H9 (cell line): ENCODE results near the gene CCDC38. TPM values are rescaled to one million over a fixed set of nuclear protein-coding genes. Genes with fewer than 3 reads are reported as not detected.

Source experiments
- DNase-seq: peaks from one replicate; pipeline ENCODE4 v3.0.0-alpha.2; 2017
- H2AFZ ChIP-seq: one replicate; pipeline ENCODE4 v1.6.1; 2013; ENCODE audit warnings: mild to moderate bottlenecking, low read length, control low read depth, moderate library complexity
- H2AK5ac ChIP-seq: 2 replicates; pipeline ENCODE4 v1.6.1; 2013; ENCODE audit warnings: low read length, control low read depth, mixed read lengths; ENCODE audit not compliant: insufficient read length
- H2BK120ac ChIP-seq: one replicate; pipeline ENCODE4 v1.6.1; 2013; ENCODE audit warnings: low read depth, mild to moderate bottlenecking, low read length, control low read depth, inconsistent platforms; ENCODE audit not compliant: poor library complexity, severe bottlenecking
- H2BK12ac ChIP-seq: 2 replicates; pipeline ENCODE4 v1.6.1; 2013; ENCODE audit warnings: low read length, control low read depth, mixed read lengths, low read depth; ENCODE audit not compliant: insufficient read length
- H2BK15ac ChIP-seq: 2 replicates; pipeline ENCODE4 v1.6.1; 2013; ENCODE audit warnings: low read depth, low read length, control low read depth
- H2BK20ac ChIP-seq: one replicate; pipeline ENCODE4 v1.6.1; 2013; ENCODE audit warnings: low read depth, mild to moderate bottlenecking, low read length, control low read depth, inconsistent platforms; ENCODE audit not compliant: poor library complexity, severe bottlenecking
- H2BK5ac ChIP-seq: 2 replicates; pipeline ENCODE4 v1.6.1; 2013; ENCODE audit warnings: low read length, control low read depth, mixed read lengths; ENCODE audit not compliant: insufficient read length
- H3K14ac ChIP-seq: 2 replicates; pipeline ENCODE4 v1.6.1; 2013; ENCODE audit warnings: low read length, control low read depth; ENCODE audit not compliant: insufficient read depth
- H3K18ac ChIP-seq: 2 replicates; pipeline ENCODE4 v1.6.1; 2013; ENCODE audit warnings: low read depth, mild to moderate bottlenecking, mixed read lengths, low read length, control low read depth; ENCODE audit not compliant: insufficient read length
- H3K23ac ChIP-seq: 2 replicates; pipeline ENCODE4 v1.6.1; 2013; ENCODE audit warnings: low read length, control low read depth, mixed read lengths, low read depth; ENCODE audit not compliant: insufficient read length
- H3K23me2 ChIP-seq: 2 replicates; pipeline ENCODE4 v1.6.1; 2013; ENCODE audit warnings: low read depth, mild to moderate bottlenecking, mixed read lengths, low read length, control low read depth; ENCODE audit not compliant: insufficient read length, poor library complexity, severe bottlenecking
- H3K27ac ChIP-seq: 2 replicates; pipeline ENCODE4 v1.5.1; 2013; ENCODE audit warnings: low read length, control low read depth, mixed read lengths, low read depth; ENCODE audit not compliant: insufficient read length
- H3K27me3 ChIP-seq: 2 replicates; pipeline ENCODE4 v1.6.1; 2013; ENCODE audit warnings: low read length, control low read depth, inconsistent platforms; ENCODE audit not compliant: insufficient read depth
- H3K4ac ChIP-seq: 2 replicates; pipeline ENCODE4 v1.6.1; 2013; ENCODE audit warnings: low read depth, mild to moderate bottlenecking, control low read depth, inconsistent platforms, low read length, moderate library complexity
- H3K4me1 ChIP-seq: 2 replicates; pipeline ENCODE4 v1.6.1; 2013; ENCODE audit warnings: low read length, control low read depth, inconsistent platforms; ENCODE audit not compliant: insufficient read depth
- H3K4me2 ChIP-seq: 2 replicates; pipeline ENCODE4 v1.6.1; 2013; ENCODE audit warnings: low read length, control low read depth, mixed read lengths; ENCODE audit not compliant: insufficient read length, insufficient read depth
- H3K56ac ChIP-seq: 2 replicates; pipeline ENCODE4 v1.6.1; 2013; ENCODE audit warnings: low read depth, mild to moderate bottlenecking, mixed read lengths, low read length, control low read depth; ENCODE audit not compliant: insufficient read length
- H3K79me1 ChIP-seq: 2 replicates; pipeline ENCODE4 v1.6.1; 2013; ENCODE audit warnings: low read depth, mild to moderate bottlenecking, moderate library complexity, low read length, control low read depth, inconsistent platforms; ENCODE audit not compliant: insufficient read depth, poor library complexity, severe bottlenecking
- H3K79me2 ChIP-seq: 2 replicates; pipeline ENCODE4 v1.6.1; 2013; ENCODE audit warnings: low read length, control low read depth, inconsistent platforms; ENCODE audit not compliant: insufficient read depth
- H3K9ac ChIP-seq: 2 replicates; pipeline ENCODE4 v1.6.1; 2013; ENCODE audit warnings: low read length, control low read depth, mixed read lengths; ENCODE audit not compliant: insufficient read length; ENCODE audit errors: extremely low read depth
- H3K9me3 ChIP-seq: one replicate; pipeline ENCODE4 v1.6.1; 2013; ENCODE audit warnings: low read depth, low read length, inconsistent platforms; ENCODE audit not compliant: control insufficient read depth
- H3T11ph ChIP-seq: one replicate; pipeline ENCODE4 v1.6.1; 2013; ENCODE audit warnings: mild to moderate bottlenecking, low read length, control low read depth, inconsistent platforms
- H4K20me1 ChIP-seq: one replicate; pipeline ENCODE4 v1.6.1; 2013; ENCODE audit not compliant: control insufficient read depth, insufficient read length, insufficient read depth
- H4K5ac ChIP-seq: 2 replicates; pipeline ENCODE4 v1.6.1; 2013; ENCODE audit warnings: low read depth, mild to moderate bottlenecking, mixed read lengths, low read length, control low read depth; ENCODE audit not compliant: insufficient read length
- H4K8ac ChIP-seq: replicated peaks from 2 replicates; pipeline ENCODE4 v1.6.1; 2013; ENCODE audit warnings: low read length, control low read depth, mixed read lengths, low read depth; ENCODE audit not compliant: insufficient read length
- H4K91ac ChIP-seq: 2 replicates; pipeline ENCODE4 v1.6.1; 2013; ENCODE audit warnings: low read depth, mild to moderate bottlenecking, moderate library complexity, mixed read lengths, low read length, control low read depth; ENCODE audit not compliant: insufficient read length
- H3K27ac Mint-ChIP-seq, 3 experiments: 2 replicates in 2 of 3; 3 replicates in 1 of 3; pipeline ENCODE4 v1.8.0; 2020 to 2021; ENCODE audit warnings: mixed read lengths in 3 of 3, mild to moderate bottlenecking in 1 of 3, moderate library complexity in 1 of 3
- H3K27me3 Mint-ChIP-seq: 2 replicates; pipeline ENCODE4 v1.8.0; 2021; ENCODE audit warnings: low read depth, mild to moderate bottlenecking, moderate library complexity, mixed read lengths
- H3K36me3 Mint-ChIP-seq, 3 experiments: 2 replicates in 2 of 3; 3 replicates in 1 of 3; pipeline ENCODE4 v1.8.0; 2020 to 2021; ENCODE audit warnings: low read depth in 3 of 3, mixed read lengths in 3 of 3; ENCODE audit not compliant: insufficient read depth in 1 of 3
- H3K4me1 Mint-ChIP-seq, 2 experiments: 2 replicates each; pipeline ENCODE4 v1.8.0; 2020; ENCODE audit warnings: mixed read lengths in 2 of 2
- H3K4me3 Mint-ChIP-seq, 2 experiments: 2 replicates in 1 of 2; 3 replicates in 1 of 2; pipeline ENCODE4 v1.8.0; 2020 to 2021; ENCODE audit warnings: mild to moderate bottlenecking in 2 of 2, mixed read lengths in 2 of 2, moderate library complexity in 1 of 2
- H3K9me3 Mint-ChIP-seq, 2 experiments: 2 replicates in 1 of 2; 3 replicates in 1 of 2; pipeline ENCODE4 v1.8.0; 2020; ENCODE audit warnings: mild to moderate bottlenecking in 2 of 2, mixed read lengths in 2 of 2, moderate library complexity in 1 of 2
- CTCF ChIP-seq: fragments of 200-600 bp; sonication (generic); conservative IDR thresholded peaks from 3 replicates; pipeline ENCODE4 v1.8.0; 2021; ENCODE audit warnings: antibody characterized with exemption, mild to moderate bottlenecking
- WGBS: extraction: QIAGEN DNeasy Blood & Tissue Kit; methylation state at CpG from one replicate; pipeline ENCODE4 v1.1.7; 2013; ENCODE audit warnings: missing lambda C conversion rate, low lambda C conversion rate, mixed read lengths; ENCODE audit not compliant: insufficient read length; ENCODE audit errors: extremely low coverage; 5-methylcytosine and 5-hydroxymethylcytosine counted together
- total RNA-seq: library from RNA; stranded (reverse); gene quantifications from 2 replicates; pipeline ENCODE4 v1.2.1, GENCODE V29; 2021

Gene CCDC38
- total RNA-seq, 1 experiment from 2014 or later, result not detected

DNA sequence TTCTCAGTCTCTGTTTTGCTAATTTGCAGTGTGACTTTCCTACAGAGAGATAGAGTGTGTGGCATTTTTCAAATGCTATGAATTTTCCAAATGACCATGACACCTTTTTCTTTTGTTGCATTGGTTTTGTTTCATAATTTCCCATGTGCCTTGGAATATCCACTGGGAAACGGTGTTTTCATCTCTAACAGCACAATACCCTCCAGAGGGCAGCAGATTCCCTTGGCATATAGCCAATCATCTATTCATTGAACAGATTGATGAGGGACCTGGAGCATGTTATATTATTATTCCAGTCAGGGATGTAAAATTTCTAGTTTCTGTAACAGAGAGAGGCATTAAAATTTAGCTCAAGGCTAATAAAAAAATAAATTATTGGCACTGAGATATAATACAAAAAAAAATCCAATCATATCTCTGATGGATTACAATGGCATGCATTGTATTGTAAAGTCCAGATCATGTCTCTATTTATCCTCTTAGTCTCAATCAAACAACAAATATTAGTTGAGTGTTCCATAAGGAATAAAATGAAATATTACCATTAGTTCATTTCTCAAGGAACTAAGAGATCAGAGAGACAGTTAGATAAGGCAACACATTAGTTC is 122.2 kb downstream of the CCDC38 start:
- H3K27me3 Mint-ChIP-seq, result no peaks in the 10 kb centered on the region
- H3K4ac ChIP-seq, result no peak overlapping the region
- H3K27ac ChIP-seq, result no peak overlapping the region
- no peaks in the 10 kb centered on the region for H3K4me1 ChIP-seq
- no peak overlapping the region for H2BK20ac ChIP-seq
- no peaks in the 10 kb centered on the region for H3K9me3 Mint-ChIP-seq
- H3K14ac ChIP-seq, result no peak overlapping the region
- H3K23ac ChIP-seq, result no peak overlapping the region
- H3K18ac ChIP-seq, result no peak overlapping the region
- no peaks in the 10 kb centered on the region for H3K27me3 ChIP-seq
- no peak overlapping the region for H2BK120ac ChIP-seq
- H3K56ac ChIP-seq, result no peak overlapping the region
- H4K20me1 ChIP-seq, result no peaks in the 10 kb centered on the region
- H3K36me3 Mint-ChIP-seq, result no peaks in the 10 kb centered on the region
- no peak overlapping the region for H2BK5ac ChIP-seq
- no peak overlapping the region for H2AFZ ChIP-seq
- peak; percentile 69 for TF ChIP-seq CTCF
- H3K23me2 ChIP-seq, result no peaks in the 10 kb centered on the region
- H3K4me3 Mint-ChIP-seq, result no peak overlapping the region
- no peak overlapping the region for H2AK5ac ChIP-seq
- no peak for DNase-seq
- H3K4me1 Mint-ChIP-seq, result no peaks in the 10 kb centered on the region
- H4K5ac ChIP-seq, result no peak overlapping the region
- H3K27ac Mint-ChIP-seq, result no peak overlapping the region
- no peak overlapping the region for H2BK15ac ChIP-seq
- H3K4me2 ChIP-seq, result no peak overlapping the region
- H2BK12ac ChIP-seq, result no peak overlapping the region
- H3K79me2 ChIP-seq, result no peaks in the 10 kb centered on the region
- no peak overlapping the region for H4K8ac ChIP-seq
- no CpG with 5 or more reads among the region's 1 CpG for WGBS
- H4K91ac ChIP-seq, result no peak overlapping the region
- no peak overlapping the region for H3T11ph ChIP-seq
- H3K9ac ChIP-seq, result no peak overlapping the region
- no peaks in the 10 kb centered on the region for H3K79me1 ChIP-seq
- H3K9me3 ChIP-seq, result no peaks in the 10 kb centered on the region

Other genes starting within 250 kb of the CCDC38 start
- 0.13 and 0.17 TPM in 2 replicates for gene NTN4, start 151.8 kb downstream of the CCDC38 start, total RNA-seq
- 70.3 and 77.1 TPM in 2 replicates for gene SNRPF, start 83.7 kb downstream of the CCDC38 start, total RNA-seq
- gene AMDHD1, start 717 bp upstream of the CCDC38 start, total RNA-seq, result 0.29 and 0.42 TPM in 2 replicates
- gene HAL, start 53.7 kb upstream of the CCDC38 start, total RNA-seq, result 0.11 and 0.35 TPM in 2 replicates
- 141 and 144 TPM in 2 replicates for gene LTA4H, start 93.0 kb upstream of the CCDC38 start, total RNA-seq